CD4-positive, alpha-beta T cell treated with Interleukin-1 beta for 1 hour (primary cell): Measurements from ENCODE around the gene WDR73.
"Not testable (repeated sequence)": the region's sequence is repeated elsewhere in the genome, so short reads cannot be mapped to it uniquely, and the experiment has no call there.

Experiments
- DNase-seq, 2 donors: peaks; one replicate each; pipeline ENCODE4 v3.0.0-alpha.2; 2020 to 2022

WDR73 gene

GRCh38 chr15:84653910-84654688 lies at the start of gene WDR73:
Gene WDR73 (minus strand): TSS chr15:84654283. CDS start chr15:84654274, 9 bp downstream.
- DNase-seq: peak; percentile 94 to 96

- no peak for DNase-seq
Measured at GRCh38 chr15:84703808-84704207, 49.7 kb upstream of the WDR73 start.

GRCh38 chr15:84702961-84703482 lies 48.9 kb upstream of the WDR73 start:
- DNase-seq: no peak

GRCh38 chr15:84699538-84700191 lies 45.6 kb upstream of the WDR73 start:
- no peak for DNase-seq

DNA sequence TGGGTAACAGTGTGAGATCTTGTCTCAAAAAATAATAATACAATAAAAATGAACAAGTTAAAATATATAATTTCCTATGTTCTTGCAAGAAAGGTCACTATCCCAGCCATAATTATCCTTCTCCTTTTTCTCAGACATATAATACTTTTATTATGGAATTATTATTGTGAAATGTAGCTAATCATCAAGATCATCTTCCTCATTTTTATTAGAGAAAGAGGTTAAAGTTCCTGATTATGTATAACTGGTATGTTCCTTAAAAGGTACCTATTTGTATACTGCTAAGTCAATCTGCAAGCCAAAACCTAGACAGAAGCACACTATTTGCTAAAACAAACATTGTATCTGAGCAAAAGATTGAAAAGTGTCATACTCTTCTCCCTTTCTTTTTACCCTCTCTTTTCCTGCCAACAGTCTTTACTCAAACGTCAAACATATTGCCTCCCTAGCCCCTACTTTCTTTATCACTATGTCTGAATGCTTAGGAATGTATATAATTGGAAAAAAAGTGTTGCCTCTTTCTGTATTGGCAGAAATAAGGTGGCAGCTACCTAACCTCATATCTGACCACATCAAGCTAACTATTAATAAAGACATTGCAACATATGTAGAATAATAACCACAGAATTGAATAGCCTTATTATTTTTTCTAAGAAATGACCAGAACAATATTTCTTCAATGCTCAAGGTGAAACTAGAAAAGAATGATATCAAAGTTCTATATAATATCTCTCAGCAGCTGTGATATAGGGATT lies 43.3 kb upstream of the WDR73 start:
- DNase-seq: no peak

DNA sequence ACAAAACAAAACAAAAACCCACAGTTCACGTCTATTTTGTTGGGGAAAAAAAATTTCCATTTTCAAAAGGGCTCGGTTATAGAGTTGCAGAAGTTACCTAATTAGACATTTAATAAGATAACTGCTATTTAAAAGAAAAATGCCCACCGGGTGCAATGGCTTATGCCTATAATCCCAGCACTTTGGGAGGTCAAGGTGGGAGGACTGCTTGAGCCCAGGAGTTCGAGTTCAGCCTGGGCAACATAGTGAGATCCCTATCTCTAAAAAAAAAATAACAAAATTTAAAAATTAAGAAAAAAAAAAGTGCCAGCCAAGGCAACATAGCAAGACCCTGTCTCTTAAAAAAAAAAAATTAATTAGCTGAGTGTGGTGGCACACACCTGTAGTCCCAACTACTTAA lies 42.7 kb upstream of the WDR73 start:
- DNase-seq: no peak

DNA sequence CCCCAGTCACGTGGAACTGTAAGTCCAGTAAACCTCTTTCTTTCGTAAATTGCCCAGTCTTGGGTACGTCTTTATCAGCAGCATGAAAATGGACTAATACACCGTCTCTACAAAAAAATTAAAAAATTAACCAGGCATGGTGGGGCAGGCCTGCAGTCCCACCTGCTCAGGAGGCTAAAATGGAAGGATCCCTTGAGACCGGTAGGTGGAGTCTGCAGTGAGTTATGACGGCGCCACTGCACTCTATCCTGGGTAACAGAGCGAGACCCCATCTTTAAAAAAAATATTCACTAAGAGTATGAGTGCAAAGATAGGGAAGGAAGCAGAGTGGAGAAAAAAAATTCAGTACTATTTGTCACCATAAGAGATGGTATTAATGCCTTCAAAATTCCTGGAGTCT lies 36.3 kb upstream of the WDR73 start:
- no peak for DNase-seq

GRCh38 chr15:84689858-84690257 lies 35.8 kb upstream of the WDR73 start:
- DNase-seq: no peak

DNA sequence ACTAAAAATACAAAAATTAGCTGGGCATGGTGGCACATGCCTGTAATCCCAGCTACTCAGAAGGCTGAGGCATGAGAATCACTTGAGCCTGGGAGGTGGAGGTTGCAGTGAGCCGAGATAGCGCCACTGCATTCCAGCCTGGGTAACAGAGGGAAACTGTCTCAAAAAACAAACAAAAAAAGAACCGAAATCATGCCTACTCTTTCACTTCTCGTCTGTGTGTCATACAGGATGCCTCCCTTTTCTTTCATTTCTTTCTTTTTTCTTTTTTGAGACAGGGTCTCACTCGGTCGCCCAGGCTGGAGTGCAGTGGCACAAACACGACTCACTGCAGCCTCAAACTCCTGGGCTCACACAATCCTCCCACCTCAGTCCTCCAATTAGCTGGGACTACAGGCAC lies 32.4 kb upstream of the WDR73 start:
- not testable (repeated sequence) for DNase-seq

- DNase-seq: peak in 1 of 2 donors; percentile 10
Measured at GRCh38 chr15:84685304-84685703, 31.2 kb upstream of the WDR73 start.

DNA sequence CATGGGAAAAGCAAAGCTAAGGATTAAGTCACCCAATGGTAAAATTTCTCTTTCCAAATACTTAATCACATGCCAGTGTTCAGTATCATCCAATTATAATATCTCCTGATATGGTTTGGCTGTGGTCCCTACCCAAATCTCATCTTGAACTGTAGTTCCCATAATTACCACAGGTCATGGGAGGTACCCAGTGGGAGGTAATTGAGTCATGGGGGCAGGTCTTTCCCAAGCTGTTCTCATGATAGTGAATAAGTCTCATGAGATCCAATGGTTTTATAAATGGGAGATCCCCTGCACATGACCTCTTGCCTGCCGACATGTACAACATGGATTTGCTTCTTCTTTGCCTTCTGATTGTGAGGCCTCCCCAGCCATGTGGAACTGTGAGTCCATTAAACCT lies 30.0 kb upstream of the WDR73 start:
- DNase-seq: peak in 1 of 2 donors; percentile 3

GRCh38 chr15:84681831-84682230 lies 27.7 kb upstream of the WDR73 start:
- peak; percentile 32 to 43 for DNase-seq

- no peak for DNase-seq
Measured at GRCh38 chr15:84671211-84671610, 17.1 kb upstream of the WDR73 start.

- no peak for DNase-seq
Measured at GRCh38 chr15:84669726-84670125, 15.6 kb upstream of the WDR73 start.

DNA sequence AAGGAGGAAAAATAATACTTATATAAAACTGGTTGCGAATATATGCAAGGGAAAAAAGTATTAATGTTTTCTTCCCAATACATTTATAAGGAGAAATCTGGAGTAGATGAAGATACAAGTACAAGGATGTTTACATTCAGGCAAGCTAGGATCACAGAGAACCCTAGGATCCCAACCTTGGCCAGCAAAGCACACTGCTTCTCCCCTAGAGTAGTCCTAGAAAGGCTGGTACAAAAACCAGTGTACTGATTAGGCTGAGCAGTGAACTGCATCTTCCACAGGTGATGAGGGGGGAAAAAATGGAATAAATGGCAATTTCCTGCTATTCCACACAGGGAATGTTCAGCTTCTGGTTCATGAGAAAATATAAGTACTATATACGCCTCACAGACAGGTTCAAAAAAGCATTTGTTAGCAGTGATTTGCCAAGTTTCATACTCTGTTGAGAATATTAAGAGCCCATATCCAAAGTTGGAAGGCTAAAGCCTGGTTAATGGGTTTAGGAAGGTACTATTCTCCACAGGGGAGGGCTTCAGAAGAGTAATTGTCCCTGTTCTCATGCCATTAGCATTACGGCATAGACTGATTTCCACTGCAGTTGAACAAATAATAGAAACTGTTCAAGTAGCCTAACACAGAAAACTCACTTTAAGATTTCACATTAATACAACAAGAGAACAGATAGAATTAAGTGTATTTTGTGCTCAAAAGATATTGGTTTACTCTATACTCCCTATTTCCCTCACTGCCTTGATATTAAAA lies 14.3 kb upstream of the WDR73 start:
- no peak for DNase-seq

- DNase-seq: no peak
Measured at GRCh38 chr15:84666373-84666772, 12.3 kb upstream of the WDR73 start.

GRCh38 chr15:84661001-84661400 lies 6.9 kb upstream of the WDR73 start:
- no peak for DNase-seq

GRCh38 chr15:84659904-84660781 lies 6.1 kb upstream of the WDR73 start:
- DNase-seq: no peak

- DNase-seq: no peak
Measured at GRCh38 chr15:84658788-84659411, 4.8 kb upstream of the WDR73 start.

DNA sequence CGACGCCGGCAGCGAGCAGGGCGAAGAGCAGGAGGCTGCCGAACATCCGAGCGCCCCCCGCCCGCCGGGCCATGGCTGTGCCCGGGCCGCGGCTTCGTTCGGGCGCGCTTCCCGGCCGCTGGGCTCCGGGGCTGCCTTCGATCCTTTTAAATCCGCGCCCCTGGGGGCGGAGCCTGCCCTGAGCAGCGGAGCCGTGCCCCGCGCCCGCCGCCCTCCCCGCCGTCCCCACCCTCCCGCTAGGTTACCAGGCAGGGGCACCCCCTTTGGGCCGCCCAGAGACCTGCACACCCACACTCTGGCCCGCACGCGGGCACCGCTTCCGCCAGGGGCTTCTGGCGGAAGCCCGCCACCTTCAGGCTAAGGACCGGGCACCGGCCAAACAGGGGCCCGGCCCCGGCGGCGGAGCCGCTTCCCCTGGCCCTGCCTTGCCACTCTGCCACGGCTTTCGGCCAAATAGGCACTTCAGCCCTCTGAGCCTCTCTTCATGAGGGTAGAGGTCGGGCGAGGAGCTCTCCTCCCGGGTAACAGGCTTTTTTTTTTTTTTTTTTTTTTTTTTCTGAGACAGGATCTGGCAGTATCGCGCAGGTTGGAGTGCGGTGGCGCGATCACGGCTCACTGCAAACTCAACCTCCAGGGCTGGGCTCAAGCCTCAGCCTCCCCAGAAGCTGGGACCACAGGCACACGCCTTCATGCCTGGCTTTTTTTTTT lies 4.2 kb upstream of the WDR73 start, which contains the start of gene NMB:
NMB (minus strand) TSS at position 120 of the 708 bp plus-strand sequence; CDS start at position 73, 47 bp downstream.
- DNase-seq: peak; percentile 88 to 89
